GM12891 (cell line): ENCODE measurements around the gene CAB39.
A peak's percentile ranks its signal among the peaks of the same experiment; 100 is the strongest.

ENCODE experiments used
- POLR2A ChIP-seq: IDR thresholded peaks from 2 replicates; pipeline ENCODE4 v1.6.1; 2011; ENCODE audit warnings: low read depth, low read length, control low read depth
- POLR2AphosphoS5 ChIP-seq: IDR thresholded peaks from 2 replicates; pipeline ENCODE4 v1.6.1; 2011; ENCODE audit warnings: low read depth, low read length, control low read depth
- SPI1 ChIP-seq: IDR thresholded peaks from 2 replicates; pipeline ENCODE4 v1.6.1; 2011; ENCODE audit warnings: low read depth, low read length, control low read depth

GRCh38 chr2:230714136-230714480, 1.5 kb downstream of the CAB39 start:
- TF ChIP-seq SPI1 (no peak), POLR2AphosphoS5 (0 out of 2 replicates have a peak, but pooled peaks have one; percentile 13), POLR2A (no peak)
